K562 (cell line): ENCODE results near the gene LRP6. TPM values are rescaled to one million over a fixed set of nuclear protein-coding genes. Genes with fewer than 3 reads are reported as not detected.
A peak's percentile ranks its signal among the peaks of the same experiment; 100 is the strongest.

Experiments used
- CBFA2T2 ChIP-seq: fragments of 450-650 bp; conservative IDR thresholded peaks from 2 replicates; pipeline ENCODE4 v1.6.1; 2017; ENCODE audit warnings: mild to moderate bottlenecking
- E2F4 ChIP-seq: sonication (generic); formaldehyde crosslinking; IDR thresholded peaks from 2 replicates; pipeline ENCODE4 v1.8.0; 2022; ENCODE audit warnings: mild to moderate bottlenecking, low read depth, missing genetic modification reagents
- ETV6 ChIP-seq, 3 experiments: fragments of 150-350 bp in 1 of 3; sonication (generic) in 1 of 3; formaldehyde crosslinking in 1 of 3; IDR thresholded peaks; 2 replicates each; pipeline versions ENCODE4 v1.6.1 to v1.8.0; 2014 to 2022; ENCODE audit warnings: borderline replicate concordance in 2 of 3, low read depth in 2 of 3, antibody characterized with exemption in 1 of 3, low read length in 1 of 3, mild to moderate bottlenecking in 1 of 3, missing genetic modification reagents in 1 of 3
- HNRNPK ChIP-seq: fragments of 200-400 bp; formaldehyde crosslinking; IDR thresholded peaks from one replicate; pipeline ENCODE4 v1.6.1; 2018; ENCODE audit warnings: mild to moderate bottlenecking, low read depth, low read length; ENCODE audit not compliant: poor library complexity, severe bottlenecking
- ILF3 ChIP-seq: fragments of 450-650 bp; IDR thresholded peaks from 2 replicates; pipeline ENCODE4 v1.6.1; 2018; ENCODE audit warnings: antibody characterized with exemption, mild to moderate bottlenecking, moderate library complexity, borderline replicate concordance
- MEIS2 ChIP-seq: fragments of 450-650 bp; IDR thresholded peaks from 2 replicates; pipeline ENCODE4 v1.6.1; 2014; ENCODE audit warnings: mild to moderate bottlenecking; ENCODE audit not compliant: partially characterized antibody
- MYBL2 ChIP-seq, 2 experiments: fragments of 450-650 bp in 1 of 2; sonication (generic) in 1 of 2; formaldehyde crosslinking in 1 of 2; IDR thresholded peaks; 2 replicates each; pipeline versions ENCODE4 v1.6.1 to v1.8.1; 2017 to 2022; ENCODE audit warnings: borderline replicate concordance in 1 of 2, inconsistent platforms in 1 of 2, low read depth in 1 of 2, mild to moderate bottlenecking in 1 of 2, missing genetic modification reagents in 1 of 2, moderate library complexity in 1 of 2
- NCOA2 ChIP-seq, 2 experiments: fragments of 450-650 bp; IDR thresholded peaks; 2 replicates each; pipeline ENCODE4 v1.6.1; 2018; ENCODE audit warnings: mild to moderate bottlenecking in 2 of 2, moderate library complexity in 1 of 2; ENCODE audit not compliant: partially characterized antibody in 2 of 2
- NCOA6 ChIP-seq: fragments of 450-650 bp; IDR thresholded peaks from 2 replicates; pipeline ENCODE4 v1.6.1; 2017; ENCODE audit warnings: mild to moderate bottlenecking
- POU5F1 ChIP-seq: fragments of 150-350 bp; IDR thresholded peaks from 2 replicates; pipeline ENCODE4 v1.6.1; 2014; ENCODE audit warnings: borderline replicate concordance, low read length, low read depth, mild to moderate bottlenecking; ENCODE audit not compliant: partially characterized antibody
- PRMT5 ChIP-seq: sonication (generic); formaldehyde crosslinking; IDR thresholded peaks from 2 replicates; pipeline ENCODE4 v1.5.0; 2020; ENCODE audit warnings: missing genetic modification reagents
- TAF1 ChIP-seq: IDR thresholded peaks from 2 replicates; pipeline ENCODE4 v1.6.1; 2011; ENCODE audit warnings: mild to moderate bottlenecking, low read length, moderate library complexity; ENCODE audit not compliant: insufficient read depth, control insufficient read depth, severe bottlenecking; ENCODE audit errors: extremely low read depth
- TEAD2 ChIP-seq: fragments of 450-650 bp; IDR thresholded peaks from 2 replicates; pipeline ENCODE4 v1.6.1; 2016; ENCODE audit warnings: missing genetic modification characterization, control low read depth, missing compliant biosample characterization
- polyA plus RNA-seq, 8 experiments: library from polyadenylated mRNA; depleted of rRNA in 4 of 8; stranded (reverse) in 5 of 8; unstranded in 3 of 8; fragments of >200 nt; fragmentation: Nextera tagmentation in 2 of 8; fragmentation: Illumina TruSeq in 1 of 8; extraction: Ambion mirVana in 2 of 8; extraction: Trizol in 1 of 8; gene quantifications; 2 replicates each; pipeline versions ENCODE4 v1.2.1 to v1.2.3, GENCODE V29; 2011 to 2014; ENCODE audit warnings: inconsistent platforms in 1 of 8, missing spikeins in 1 of 8
- total RNA-seq, 7 experiments: library from RNA; depleted of rRNA in 6 of 7; stranded (reverse); fragments of >200 nt in 6 of 7; fragmentation: Illumina TruSeq in 2 of 7; extraction: Trizol in 2 of 7; gene quantifications; 2 replicates each; pipeline versions ENCODE4 v1.2.1 to v1.2.3, GENCODE V29; 2011 to 2021; ENCODE audit warnings: low replicate concordance in 1 of 7
- TF ChIP-seq, protein P1 (sequence below), 2 experiments: fragments of 450-650 bp in 1 of 2; sonication (generic) in 1 of 2; formaldehyde crosslinking in 1 of 2; IDR thresholded peaks; 2 replicates each; pipeline versions ENCODE4 v1.7.1 to v1.9.0; 2016 to 2022; ENCODE audit warnings: inconsistent platforms in 1 of 2, mild to moderate bottlenecking in 1 of 2, missing genetic modification reagents in 1 of 2
- TF ChIP-seq, protein P2 (sequence below): fragments of 450-650 bp; formaldehyde crosslinking; IDR thresholded peaks from 2 replicates; pipeline ENCODE4 v1.4.0; 2020; ENCODE audit warnings: mild to moderate bottlenecking, mixed read lengths

Gene LRP6
- total and polyA plus RNA-seq, 9 of the 15 experiments (the other 6 are each of a cell fraction or from before 2014, with no cell fraction given), result 3.0 to 17.0 (median 10.8) TPM

- no peak for TF ChIP-seq E2F4
- no peak for TF ChIP-seq PRMT5 (CRISPR knock-in tag)
- TF ChIP-seq MEIS2, result peak; percentile 70
- no peak for TF ChIP-seq NCOA2 (IDR thresholded peaks at IDR 0.05; ENCODE audit: partially characterized antibody in 2 of 2)
- TF ChIP-seq CBFA2T2, result peak; percentile 66
- no peak for TF ChIP-seq HNRNPK
- TF ChIP-seq, protein P1, sequence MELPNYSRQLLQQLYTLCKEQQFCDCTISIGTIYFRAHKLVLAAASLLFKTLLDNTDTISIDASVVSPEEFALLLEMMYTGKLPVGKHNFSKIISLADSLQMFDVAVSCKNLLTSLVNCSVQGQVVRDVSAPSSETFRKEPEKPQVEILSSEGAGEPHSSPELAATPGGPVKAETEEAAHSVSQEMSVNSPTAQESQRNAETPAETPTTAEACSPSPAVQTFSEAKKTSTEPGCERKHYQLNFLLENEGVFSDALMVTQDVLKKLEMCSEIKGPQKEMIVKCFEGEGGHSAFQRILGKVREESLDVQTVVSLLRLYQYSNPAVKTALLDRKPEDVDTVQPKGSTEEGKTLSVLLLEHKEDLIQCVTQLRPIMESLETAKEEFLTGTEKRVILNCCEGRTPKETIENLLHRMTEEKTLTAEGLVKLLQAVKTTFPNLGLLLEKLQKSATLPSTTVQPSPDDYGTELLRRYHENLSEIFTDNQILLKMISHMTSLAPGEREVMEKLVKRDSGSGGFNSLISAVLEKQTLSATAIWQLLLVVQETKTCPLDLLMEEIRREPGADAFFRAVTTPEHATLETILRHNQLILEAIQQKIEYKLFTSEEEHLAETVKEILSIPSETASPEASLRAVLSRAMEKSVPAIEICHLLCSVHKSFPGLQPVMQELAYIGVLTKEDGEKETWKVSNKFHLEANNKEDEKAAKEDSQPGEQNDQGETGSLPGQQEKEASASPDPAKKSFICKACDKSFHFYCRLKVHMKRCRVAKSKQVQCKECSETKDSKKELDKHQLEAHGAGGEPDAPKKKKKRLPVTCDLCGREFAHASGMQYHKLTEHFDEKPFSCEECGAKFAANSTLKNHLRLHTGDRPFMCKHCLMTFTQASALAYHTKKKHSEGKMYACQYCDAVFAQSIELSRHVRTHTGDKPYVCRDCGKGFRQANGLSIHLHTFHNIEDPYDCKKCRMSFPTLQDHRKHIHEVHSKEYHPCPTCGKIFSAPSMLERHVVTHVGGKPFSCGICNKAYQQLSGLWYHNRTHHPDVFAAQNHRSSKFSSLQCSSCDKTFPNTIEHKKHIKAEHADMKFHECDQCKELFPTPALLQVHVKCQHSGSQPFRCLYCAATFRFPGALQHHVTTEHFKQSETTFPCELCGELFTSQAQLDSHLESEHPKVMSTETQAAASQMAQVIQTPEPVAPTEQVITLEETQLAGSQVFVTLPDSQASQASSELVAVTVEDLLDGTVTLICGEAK (IDR thresholded peaks at IDR 0.05), result no peak
- TF ChIP-seq, protein P1 (CRISPR knock-in tag; IDR thresholded peaks at IDR 0.05), result no peak
- TF ChIP-seq POU5F1, result no peak
- no peak for TF ChIP-seq NCOA6
- no peak for TF ChIP-seq MYBL2 (IDR thresholded peaks at IDR 0.05; ENCODE audit: low read depth)
- TF ChIP-seq MYBL2 (CRISPR knock-in tag; IDR thresholded peaks at IDR 0.05; ENCODE audit: borderline replicate concordance), result no peak
- TF ChIP-seq, protein P2, sequence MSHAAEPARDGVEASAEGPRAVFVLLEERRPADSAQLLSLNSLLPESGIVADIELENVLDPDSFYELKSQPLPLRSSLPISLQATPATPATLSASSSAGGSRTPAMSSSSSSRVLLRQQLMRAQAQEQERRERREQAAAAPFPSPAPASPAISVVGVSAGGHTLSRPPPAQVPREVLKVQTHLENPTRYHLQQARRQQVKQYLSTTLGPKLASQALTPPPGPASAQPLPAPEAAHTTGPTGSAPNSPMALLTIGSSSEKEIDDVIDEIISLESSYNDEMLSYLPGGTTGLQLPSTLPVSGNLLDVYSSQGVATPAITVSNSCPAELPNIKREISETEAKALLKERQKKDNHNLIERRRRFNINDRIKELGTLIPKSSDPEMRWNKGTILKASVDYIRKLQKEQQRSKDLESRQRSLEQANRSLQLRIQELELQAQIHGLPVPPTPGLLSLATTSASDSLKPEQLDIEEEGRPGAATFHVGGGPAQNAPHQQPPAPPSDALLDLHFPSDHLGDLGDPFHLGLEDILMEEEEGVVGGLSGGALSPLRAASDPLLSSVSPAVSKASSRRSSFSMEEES (CRISPR knock-in tag), result no peak
- TF ChIP-seq TAF1, result no peak
- no peak for TF ChIP-seq TEAD2 (tag)
- TF ChIP-seq ETV6 (IDR thresholded peaks at IDR 0.05; ENCODE audit: borderline replicate concordance in 1 of 2, low read depth in 2 of 2, low read length in 1 of 2), result no peak
- TF ChIP-seq ETV6 (CRISPR knock-in tag; IDR thresholded peaks at IDR 0.05; ENCODE audit: borderline replicate concordance), result no peak
- TF ChIP-seq ILF3, result no peak
Measured at GRCh38 chr12:12127304-12127703, 139.5 kb downstream of the LRP6 start (continued).
